K562 (cell line): ENCODE data around the gene MAGI2. TPM values are rescaled to one million over a fixed set of nuclear protein-coding genes. Genes with fewer than 3 reads are reported as not detected.

Experiments
- ATAC-seq: fragments of 200-7000 bp; cut with Tn5 transposase; 3 replicates; pipeline ENCODE4 v1.9.1; 2020; ENCODE audit warnings: moderate library complexity
- BruUV-seq: library from RNA; stranded (reverse); fragments of 400-500 nt; replicated peaks from 2 replicates; lab custom pipeline; 2021; lab: Mats Ljungman, UMichigan
- CTCF ChIA-PET: fragments of 300-600 bp; formaldehyde crosslinking; extraction: SDS; loops from one replicate; lab custom pipeline; 2021; ENCODE audit warnings: low intra/inter-chr PET ratio; lab: Yijun Ruan, JAX
- POLR2A ChIA-PET: fragments of 300-600, 350-650 bp; sonication (Branson Sonifier 250); formaldehyde crosslinking; extraction: SDS; loops from one replicate; lab custom pipeline; 2021; ENCODE audit warnings: antibody characterized with exemption, inconsistent platforms; lab: Yijun Ruan, JAX
- DNase-seq, 4 experiments: peaks; one replicate each; pipeline versions ENCODE4 v3.0.0 to v3.0.0-alpha.2; 2011 to 2018; ENCODE audit warnings: low spot score in 3 of 4, mixed read lengths in 3 of 4; ENCODE audit errors: extremely low read depth in 1 of 4
- FAIRE-seq: peaks from 2 replicates; lab custom pipeline; 2011; peaks lifted over from hg19 to GRCh38; lab: Jason Lieb, UNC
- H2AFZ ChIP-seq: 2 replicates; pipeline ENCODE4 v1.6.0; 2011; ENCODE audit warnings: low read depth, low read length, control low read depth, inconsistent platforms
- H3K27ac ChIP-seq: fragments of 200-600 bp; 3 replicates; pipeline ENCODE4 v1.8.0; 2011; ENCODE audit warnings: low read depth, mild to moderate bottlenecking, control low read depth, inconsistent platforms, low read length, moderate library complexity, mixed read lengths; ENCODE audit errors: extremely low read depth
- H3K27me3 ChIP-seq, 2 experiments: fragments of 300-600 bp in 1 of 2; 2 replicates in 1 of 2; 3 replicates in 1 of 2; pipeline versions ENCODE4 v1.6.0 to v1.8.0; 2011; ENCODE audit warnings: inconsistent platforms in 2 of 2, low read length in 2 of 2, mild to moderate bottlenecking in 1 of 2, mixed read lengths in 1 of 2, moderate library complexity in 1 of 2; ENCODE audit not compliant: control insufficient read depth in 2 of 2, insufficient read depth in 2 of 2
- H3K36me3 ChIP-seq: fragments of 300-600 bp; 3 replicates; pipeline ENCODE4 v1.8.0; 2011; ENCODE audit warnings: mild to moderate bottlenecking, low read length, inconsistent platforms; ENCODE audit not compliant: control insufficient read depth, insufficient read depth
- H3K4me1 ChIP-seq, 2 experiments: fragments of 200-600 bp in 1 of 2; replicated peaks in 1 of 2; 2 replicates in 1 of 2; 3 replicates in 1 of 2; pipeline versions ENCODE4 v1.5.1 to v1.8.0; 2011; ENCODE audit warnings: inconsistent platforms in 2 of 2, low read length in 2 of 2, mild to moderate bottlenecking in 1 of 2, mixed read lengths in 1 of 2, moderate library complexity in 1 of 2; ENCODE audit not compliant: control insufficient read depth in 2 of 2, insufficient read depth in 2 of 2
- H3K4me2 ChIP-seq: 2 replicates; pipeline ENCODE4 v1.6.1; 2011; ENCODE audit warnings: low read length, control low read depth, inconsistent platforms, mixed read lengths; ENCODE audit not compliant: insufficient read depth
- H3K4me3 ChIP-seq: fragments of 200-600 bp; sonication (generic), shearing (Covaris generic); 2 replicates; pipeline ENCODE4 v1.5.1; 2016; ENCODE audit warnings: control low read depth, inconsistent platforms
- H3K79me2 ChIP-seq: fragments of 200-600 bp; 3 replicates; pipeline ENCODE4 v1.8.0; 2011; ENCODE audit warnings: low read length, inconsistent platforms; ENCODE audit not compliant: control insufficient read depth, insufficient read depth
- H3K9ac ChIP-seq, 2 experiments: 2 replicates each; pipeline versions ENCODE4 v1.6.0 to v1.6.1; 2011; ENCODE audit warnings: low read depth in 2 of 2, low read length in 2 of 2, control low read depth in 1 of 2, inconsistent platforms in 1 of 2, mild to moderate bottlenecking in 1 of 2, mixed read lengths in 1 of 2; ENCODE audit not compliant: insufficient read depth in 1 of 2
- H3K9me1 ChIP-seq: one replicate; pipeline ENCODE4 v1.6.0; 2011; ENCODE audit warnings: inconsistent platforms, mild to moderate bottlenecking, low read length, moderate library complexity; ENCODE audit not compliant: control insufficient read depth, insufficient read depth
- H3K9me3 ChIP-seq: replicated peaks from 2 replicates; pipeline ENCODE4 v1.5.1; 2011; ENCODE audit warnings: low read depth, low read length, inconsistent platforms; ENCODE audit not compliant: control insufficient read depth, insufficient read depth
- H4K20me1 ChIP-seq: replicated peaks from 2 replicates; pipeline ENCODE4 v1.6.1; 2011; ENCODE audit warnings: low read length, inconsistent platforms, mixed read lengths; ENCODE audit not compliant: control insufficient read depth, insufficient read depth
- ARID2 ChIP-seq: fragments of 450-650 bp; IDR thresholded peaks from 2 replicates; pipeline ENCODE4 v1.6.1; 2017; ENCODE audit warnings: antibody characterized with exemption, mild to moderate bottlenecking
- BMI1 ChIP-seq: fragments of 150-350 bp; IDR thresholded peaks from 2 replicates; pipeline ENCODE4 v1.6.1; 2014; ENCODE audit warnings: low read length
- CEBPB ChIP-seq: fragments of 450-650 bp; IDR thresholded peaks from 2 replicates; pipeline ENCODE4 v1.6.1; 2016; ENCODE audit warnings: missing genetic modification characterization, missing compliant biosample characterization
- GABPB1 ChIP-seq: sonication (generic); formaldehyde crosslinking; IDR thresholded peaks from 2 replicates; pipeline ENCODE4 v1.8.0; 2022; ENCODE audit warnings: mild to moderate bottlenecking, missing genetic modification reagents
- HMG20A ChIP-seq: fragments of 450-650 bp; formaldehyde crosslinking; conservative IDR thresholded peaks from 2 replicates; pipeline ENCODE4 v1.4.0; 2020; ENCODE audit warnings: mild to moderate bottlenecking, mixed read lengths
- NCOA6 ChIP-seq: fragments of 450-650 bp; IDR thresholded peaks from 2 replicates; pipeline ENCODE4 v1.6.1; 2017; ENCODE audit warnings: mild to moderate bottlenecking
- PTTG1 ChIP-seq: fragments of 450-650 bp; IDR thresholded peaks from 2 replicates; pipeline ENCODE4 v1.6.1; 2016; ENCODE audit warnings: low read depth, mild to moderate bottlenecking, missing genetic modification characterization, missing compliant biosample characterization
- SAP30 ChIP-seq: fragments of 200-600 bp; sonication (generic); IDR thresholded peaks from 2 replicates; pipeline ENCODE4 v1.6.1; 2012; ENCODE audit warnings: borderline replicate concordance, low read depth, mild to moderate bottlenecking, moderate library complexity, low read length, control low read depth, inconsistent platforms; ENCODE audit not compliant: insufficient read depth, poor library complexity, severe bottlenecking
- SNAPC5 ChIP-seq: fragments of 250-450 bp; sonication (Bioruptor Pico); IDR thresholded peaks from 2 replicates; pipeline ENCODE4 v1.8.0; 2021; ENCODE audit warnings: moderate library complexity, mild to moderate bottlenecking, inconsistent platforms
- SRSF9 ChIP-seq: fragments of 200-400 bp; formaldehyde crosslinking; IDR thresholded peaks from 2 replicates; pipeline ENCODE4 v1.6.1; 2017; ENCODE audit warnings: low read depth, low read length, borderline replicate concordance
- TBL1XR1 ChIP-seq, 2 experiments: IDR thresholded peaks; 2 replicates each; pipeline ENCODE4 v1.6.1; 2012; ENCODE audit warnings: improper control_type of control experiment in 2 of 2, low read length in 2 of 2, mild to moderate bottlenecking in 1 of 2
- TOE1 ChIP-seq, 2 experiments: fragments of 450-650 bp in 1 of 2; sonication (generic) in 1 of 2; formaldehyde crosslinking in 1 of 2; IDR thresholded peaks; 2 replicates each; pipeline versions ENCODE4 v1.7.1 to v1.8.0; 2016 to 2022; ENCODE audit warnings: borderline replicate concordance in 2 of 2, mild to moderate bottlenecking in 2 of 2, antibody characterized with exemption in 1 of 2, inconsistent platforms in 1 of 2, low read depth in 1 of 2, missing genetic modification reagents in 1 of 2, moderate library complexity in 1 of 2
- ZBTB1 ChIP-seq: sonication (generic); formaldehyde crosslinking; IDR thresholded peaks from 2 replicates; pipeline ENCODE4 v1.8.1; 2023; ENCODE audit warnings: missing genetic modification reagents, low read depth, mild to moderate bottlenecking, borderline replicate concordance
- ZBTB17 ChIP-seq: fragments of 450-650 bp; formaldehyde crosslinking; IDR thresholded peaks from 2 replicates; pipeline ENCODE4 v1.4.0; 2020; ENCODE audit warnings: mild to moderate bottlenecking
- ZNF253 ChIP-seq: fragments of 250-450 bp; sonication (Bioruptor Pico); conservative IDR thresholded peaks from 2 replicates; pipeline ENCODE4 v1.6.1; 2021; ENCODE audit warnings: mild to moderate bottlenecking
- in situ Hi-C: fragments of 300-500 bp; cut with MboI; formaldehyde crosslinking; loops from 4 replicates; pipeline ENCODE4 v1.15.0; 2018; ENCODE audit warnings: inconsistent platforms, mixed read lengths
- intact Hi-C: fragments of 100-400 bp; cut with micrococcal nuclease; formaldehyde crosslinking; loops from 2 replicates; pipeline ENCODE4 v1.14.2; 2022
- polyA plus RNA-seq, 8 experiments: library from polyadenylated mRNA; depleted of rRNA in 4 of 8; stranded (reverse) in 5 of 8; unstranded in 3 of 8; fragments of >200 nt; fragmentation: Nextera tagmentation in 2 of 8; fragmentation: Illumina TruSeq in 1 of 8; extraction: Ambion mirVana in 2 of 8; extraction: Trizol in 1 of 8; gene quantifications; 2 replicates each; pipeline versions ENCODE4 v1.2.1 to v1.2.3, GENCODE V29; 2011 to 2014; ENCODE audit warnings: inconsistent platforms in 1 of 8, missing spikeins in 1 of 8
- total RNA-seq, 7 experiments: library from RNA; depleted of rRNA in 6 of 7; stranded (reverse); fragments of >200 nt in 6 of 7; fragmentation: Illumina TruSeq in 2 of 7; extraction: Trizol in 2 of 7; gene quantifications; 2 replicates each; pipeline versions ENCODE4 v1.2.1 to v1.2.3, GENCODE V29; 2011 to 2021; ENCODE audit warnings: low replicate concordance in 1 of 7

Gene MAGI2
- total and polyA plus RNA-seq, 9 of the 15 experiments (the other 6 are each of a cell fraction or from before 2014, with no cell fraction given): 0.27 to 1.4 (median 0.70) TPM

- no peak for TF ChIP-seq ZNF253 (CRISPR knock-in tag)
- TF ChIP-seq SRSF9: no peak
- no peak for TF ChIP-seq BMI1
These were observed 118.6 kb downstream of the MAGI2 start (continued) for GRCh38 chr7:79334841-79335240.

GRCh38 chr7:79334334-79334733 lies 119.1 kb downstream of the MAGI2 start:
- Histone ChIP-seq H3K4me2 (no peak overlapping the region), H3K79me2 (no peaks in the 10 kb centered on the region), H4K20me1 (no peaks in the 10 kb centered on the region), H3K4me3 (no peak overlapping the region), H3K27me3 (no peaks in the 10 kb centered on the region), H3K9me3 (no peaks in the 10 kb centered on the region), H3K9ac (no peak overlapping the region), H3K4me1 (no peaks in the 10 kb centered on the region), H2AFZ (no peak overlapping the region), H3K36me3 (no peaks in the 10 kb centered on the region), H3K9me1 (no peaks in the 10 kb centered on the region), H3K27ac (no peak overlapping the region)
- POLR2A ChIA-PET: no interaction called here
- no peak for ATAC-seq
- BruUV-seq: no TSS peak
- in situ Hi-C loops (no loop called here), intact Hi-C loops (no loop called here)
- CTCF ChIA-PET: no interaction called here
- DNase-seq: no peak
- no peak for TF ChIP-seq TBL1XR1 (IDR thresholded peaks at IDR 0.05; ENCODE audit: low read length in 2 of 2)
- TF ChIP-seq PTTG1 (tag): no peak
- no peak for TF ChIP-seq CEBPB (tag)
- no peak for TF ChIP-seq ARID2
- no peak for TF ChIP-seq TOE1 (IDR thresholded peaks at IDR 0.05; ENCODE audit: borderline replicate concordance)
- no peak for TF ChIP-seq TOE1 (CRISPR knock-in tag; IDR thresholded peaks at IDR 0.05; ENCODE audit: borderline replicate concordance, low read depth)
- TF ChIP-seq ZBTB17 (CRISPR knock-in tag): no peak
- TF ChIP-seq ZBTB1 (CRISPR knock-in tag): no peak
- no peak for TF ChIP-seq NCOA6
- TF ChIP-seq SAP30: no peak
- no peak for TF ChIP-seq HMG20A (CRISPR knock-in tag)
- TF ChIP-seq SNAPC5 (CRISPR knock-in tag): no peak
- TF ChIP-seq GABPB1 (CRISPR knock-in tag): no peak
- no peak for FAIRE-seq
